MM.1S (cell line): ENCODE results near the gene ZFP91.

Experiments
- DNase-seq: peaks from one replicate; pipeline ENCODE4 v3.0.0-alpha.2; 2015
- H2AFZ ChIP-seq: fragments of 300-600 bp; sonication (generic); 2 replicates; pipeline ENCODE4 v1.6.0; 2016; ENCODE audit warnings: antibody characterized with exemption, low read length
- H3F3A ChIP-seq: fragments of 300-600 bp; sonication (generic); 2 replicates; pipeline ENCODE4 v1.6.1; 2016; ENCODE audit warnings: mild to moderate bottlenecking, antibody characterized with exemption, low read length, moderate library complexity, mixed read lengths; ENCODE audit not compliant: insufficient read depth
- H3K27ac ChIP-seq: fragments of 300-600 bp; sonication (generic); 2 replicates; pipeline ENCODE4 v1.5.1; 2016; ENCODE audit warnings: mild to moderate bottlenecking, low read length
- H3K27me3 ChIP-seq: fragments of 300-600 bp; sonication (generic); replicated peaks from 2 replicates; pipeline ENCODE4 v1.6.0; 2016; ENCODE audit warnings: low read length; ENCODE audit not compliant: insufficient read depth
- H3K36me3 ChIP-seq: fragments of 300-600 bp; sonication (generic); replicated peaks from 2 replicates; pipeline ENCODE4 v1.6.1; 2016; ENCODE audit warnings: mild to moderate bottlenecking, low read length, mixed read lengths; ENCODE audit not compliant: insufficient read depth
- H3K4me1 ChIP-seq: fragments of 300-600 bp; sonication (generic); 2 replicates; pipeline ENCODE4 v1.6.1; 2016; ENCODE audit warnings: low read length, mixed read lengths
- H3K4me2 ChIP-seq: fragments of 300-600 bp; sonication (generic); 2 replicates; pipeline ENCODE4 v1.6.0; 2016; ENCODE audit warnings: low read depth, low read length
- H3K4me3 ChIP-seq: fragments of 300-600 bp; sonication (generic); 2 replicates; pipeline ENCODE4 v1.5.1; 2016; ENCODE audit warnings: low read length, mixed read lengths
- H3K79me2 ChIP-seq: fragments of 300-600 bp; sonication (generic); 2 replicates; pipeline ENCODE4 v1.6.1; 2016; ENCODE audit warnings: mixed run types, low read length, mixed read lengths
- H3K9ac ChIP-seq: fragments of 300-600 bp; sonication (generic); 2 replicates; pipeline ENCODE4 v1.6.1; 2016; ENCODE audit warnings: low read length, mixed read lengths
- H3K9me2 ChIP-seq: fragments of 300-600 bp; sonication (generic); replicated peaks from 2 replicates; pipeline ENCODE4 v1.6.1; 2016; ENCODE audit warnings: mild to moderate bottlenecking, low read length, mixed read lengths; ENCODE audit not compliant: insufficient read depth
- H3K9me3 ChIP-seq: fragments of 300-600 bp; sonication (generic); replicated peaks from 2 replicates; pipeline ENCODE4 v1.6.1; 2016; ENCODE audit warnings: mild to moderate bottlenecking, low read length, mixed read lengths; ENCODE audit not compliant: insufficient read depth
- H4K20me1 ChIP-seq: fragments of 300-600 bp; sonication (generic); 2 replicates; pipeline ENCODE4 v1.6.1; 2016; ENCODE audit warnings: mild to moderate bottlenecking, low read length, moderate library complexity, mixed read lengths; ENCODE audit not compliant: insufficient read depth
- EZH2 ChIP-seq: fragments of 300-600 bp; sonication (generic); optimal IDR thresholded peaks from 2 replicates; pipeline ENCODE3; 2017; ENCODE audit warnings: low read depth, mild to moderate bottlenecking, antibody characterized with exemption, low read length, mixed read lengths
- EZH2phosphoT487 ChIP-seq: fragments of 300-600 bp; sonication (generic); IDR thresholded peaks from 2 replicates; pipeline ENCODE4 v1.6.1; 2018; ENCODE audit warnings: antibody characterized with exemption, low read length
- TF ChIP-seq, protein P1 (sequence below): fragments of 300-600 bp; sonication (generic); IDR thresholded peaks from 2 replicates; pipeline ENCODE4 v1.5.1; 2016; ENCODE audit warnings: antibody characterized with exemption, low read length, mixed read lengths

Gene ZFP91

GRCh38 chr11:58582437-58582836, 3.6 kb downstream of the ZFP91 start:
- H3K9ac ChIP-seq, result no peak overlapping the region
- no peak overlapping the region for H3K27ac ChIP-seq
- no peaks in the 10 kb centered on the region for H3K27me3 ChIP-seq
- no peak overlapping the region for H3K4me3 ChIP-seq
- H3K79me2 ChIP-seq, result peaks cover 84% of the 10 kb centered on the region
- peak overlapping the region; percentile 91; the same call in 1 of the 2 replicates for H3K4me2 ChIP-seq
- no peaks in the 10 kb centered on the region for H3K9me2 ChIP-seq
- peaks cover 12% of the 10 kb centered on the region; the same call in 1 of the 2 replicates for H4K20me1 ChIP-seq
- H2AFZ ChIP-seq, result no peak overlapping the region
- peaks cover 9% of the 10 kb centered on the region; the same call in 1 of the 2 replicates for H3K36me3 ChIP-seq
- no peaks in the 10 kb centered on the region for H3K9me3 ChIP-seq
- peaks cover 16% of the 10 kb centered on the region for H3F3A ChIP-seq
- peaks cover 21% of the 10 kb centered on the region; the same call in 1 of the 2 replicates for H3K4me1 ChIP-seq
- no peak for TF ChIP-seq EZH2phosphoT487
- TF ChIP-seq, protein P1, sequence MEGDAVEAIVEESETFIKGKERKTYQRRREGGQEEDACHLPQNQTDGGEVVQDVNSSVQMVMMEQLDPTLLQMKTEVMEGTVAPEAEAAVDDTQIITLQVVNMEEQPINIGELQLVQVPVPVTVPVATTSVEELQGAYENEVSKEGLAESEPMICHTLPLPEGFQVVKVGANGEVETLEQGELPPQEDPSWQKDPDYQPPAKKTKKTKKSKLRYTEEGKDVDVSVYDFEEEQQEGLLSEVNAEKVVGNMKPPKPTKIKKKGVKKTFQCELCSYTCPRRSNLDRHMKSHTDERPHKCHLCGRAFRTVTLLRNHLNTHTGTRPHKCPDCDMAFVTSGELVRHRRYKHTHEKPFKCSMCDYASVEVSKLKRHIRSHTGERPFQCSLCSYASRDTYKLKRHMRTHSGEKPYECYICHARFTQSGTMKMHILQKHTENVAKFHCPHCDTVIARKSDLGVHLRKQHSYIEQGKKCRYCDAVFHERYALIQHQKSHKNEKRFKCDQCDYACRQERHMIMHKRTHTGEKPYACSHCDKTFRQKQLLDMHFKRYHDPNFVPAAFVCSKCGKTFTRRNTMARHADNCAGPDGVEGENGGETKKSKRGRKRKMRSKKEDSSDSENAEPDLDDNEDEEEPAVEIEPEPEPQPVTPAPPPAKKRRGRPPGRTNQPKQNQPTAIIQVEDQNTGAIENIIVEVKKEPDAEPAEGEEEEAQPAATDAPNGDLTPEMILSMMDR, result no peak
- no peak for TF ChIP-seq EZH2
- no peak for DNase-seq

GRCh38 chr11:58586998-58587397, 8.1 kb downstream of the ZFP91 start:
- Histone ChIP-seq H3K27me3 (no peaks in the 10 kb centered on the region), H3K9ac (no peak overlapping the region), H3K36me3 (peaks cover 5% of the 10 kb centered on the region; the same call in 1 of the 2 replicates), H3K9me3 (no peaks in the 10 kb centered on the region), H4K20me1 (peaks cover 9% of the 10 kb centered on the region; the same call in 1 of the 2 replicates), H3K4me2 (no peak overlapping the region), H3K79me2 (peaks cover 99% of the 10 kb centered on the region), H3K4me1 (peaks cover 20% of the 10 kb centered on the region; the same call in 1 of the 2 replicates), H3F3A (no peaks in the 10 kb centered on the region), H3K27ac (no peak overlapping the region), H3K4me3 (no peak overlapping the region), H3K9me2 (no peaks in the 10 kb centered on the region), H2AFZ (no peak overlapping the region)
- no peak for DNase-seq
- TF ChIP-seq, protein P1, result no peak
- TF ChIP-seq EZH2, result no peak
- TF ChIP-seq EZH2phosphoT487, result no peak

- no peaks in the 10 kb centered on the region for H3K9me3 ChIP-seq
- no peak for DNase-seq
- no peak overlapping the region for H3K4me2 ChIP-seq
- no peaks in the 10 kb centered on the region for H3K9me2 ChIP-seq
- no peak overlapping the region for H2AFZ ChIP-seq
- H3K36me3 ChIP-seq, result no peaks in the 10 kb centered on the region; the same call in 1 of the 2 replicates
- no peak overlapping the region for H3K4me3 ChIP-seq
- TF ChIP-seq, protein P1, result no peak
- TF ChIP-seq EZH2phosphoT487, result no peak
- no peak for TF ChIP-seq EZH2
- no peak overlapping the region for H3K9ac ChIP-seq
- H3K4me1 ChIP-seq, result peaks cover 13% of the 10 kb centered on the region
- peaks cover 4% of the 10 kb centered on the region for H4K20me1 ChIP-seq
- peaks cover 5% of the 10 kb centered on the region; the same call in 1 of the 2 replicates for H3F3A ChIP-seq
- H3K27ac ChIP-seq, result no peak overlapping the region
- no peaks in the 10 kb centered on the region for H3K27me3 ChIP-seq
- H3K79me2 ChIP-seq, result peaks cover 99% of the 10 kb centered on the region
Observed at GRCh38 chr11:58591659-58592058, 12.8 kb downstream of the ZFP91 start.
